ACHN (cell line): ENCODE measurements around the gene CDCP2.
A peak's percentile ranks its signal among the peaks of the same experiment; 100 is the strongest.

Experiments
- DNase-seq: peaks from one replicate; pipeline ENCODE4 v3.0.0-alpha.2; 2015
- in situ Hi-C: cut with HindIII; loops from 2 replicates; pipeline ENCODE4 v1.10.0; 2017; ENCODE audit warnings: low sequenced_read_pairs, low pct_ligation_motif_present, low pct_unique_long_range_greater_than_20kb

Gene CDCP2

GRCh38 chr1:54142146-54142900, 10.5 kb downstream of the CDCP2 start:
- DNase-seq: no peak
- in situ Hi-C loops: no loop called here

- no peak for DNase-seq
- in situ Hi-C loops: no loop called here
These were observed 13.1 kb downstream of the CDCP2 start for GRCh38 chr1:54139711-54140110.

- DNase-seq: no peak
- in situ Hi-C loops: no loop called here
These were observed 13.8 kb downstream of the CDCP2 start for GRCh38 chr1:54138994-54139393.

- in situ Hi-C loops: no loop called here
- DNase-seq: no peak
These were observed 15.2 kb downstream of the CDCP2 start for GRCh38 chr1:54137534-54138061.

GRCh38 chr1:54136963-54137533, 15.8 kb downstream of the CDCP2 start:
- DNase-seq: no peak
- in situ Hi-C loops: no loop called here

GRCh38 chr1:54136269-54136896, 16.4 kb downstream of the CDCP2 start:
- in situ Hi-C loops: no loop called here
- no peak for DNase-seq

- in situ Hi-C loops: no loop called here
- peak; percentile 8 for DNase-seq
These were observed 17.2 kb downstream of the CDCP2 start for GRCh38 chr1:54135436-54136120.

- in situ Hi-C loops: no loop called here
- DNase-seq: no peak
These were observed 18.5 kb downstream of the CDCP2 start for GRCh38 chr1:54134295-54134694.

- in situ Hi-C loops: no loop called here
- no peak for DNase-seq
These were observed 20.3 kb downstream of the CDCP2 start for GRCh38 chr1:54132495-54132894.

GRCh38 chr1:54131419-54131818, 21.4 kb downstream of the CDCP2 start:
- in situ Hi-C loops: no loop called here
- DNase-seq: no peak

- in situ Hi-C loops: no loop called here
- no peak for DNase-seq
These were observed 22.9 kb downstream of the CDCP2 start for GRCh38 chr1:54129858-54130257.

- in situ Hi-C loops: no loop called here
These were observed 25.1 kb downstream of the CDCP2 start for GRCh38 chr1:54127594-54128300.

GRCh38 chr1:54126271-54126815, 26.5 kb downstream of the CDCP2 start:
- in situ Hi-C loops: no loop called here
- no peak for DNase-seq

More at GRCh38 chr1:54127594-54128300, 25.1 kb downstream of the CDCP2 start:
- DNase-seq: no peak

- in situ Hi-C loops: no loop called here
- peak; percentile 34 for DNase-seq
These were observed 27.3 kb downstream of the CDCP2 start for GRCh38 chr1:54125386-54126070.

GRCh38 chr1:54124906-54125305, 27.9 kb downstream of the CDCP2 start:
- DNase-seq: no peak
- in situ Hi-C loops: no loop called here

- no peak for DNase-seq
- in situ Hi-C loops: no loop called here
These were observed 28.3 kb downstream of the CDCP2 start for GRCh38 chr1:54124472-54124871.

- in situ Hi-C loops: no loop called here
- no peak for DNase-seq
These were observed 29.8 kb downstream of the CDCP2 start for GRCh38 chr1:54122992-54123391.
